Parathyroid adenoma (tissue), 2 donors: ENCODE results near the gene NR2C2.

ENCODE experiments used
- H2AFZ ChIP-seq: fragments of 300-600 bp; sonication (generic); one replicate; pipeline ENCODE4 v1.7.0; 2017; ENCODE audit warnings: antibody characterized with exemption, mild to moderate bottlenecking
- H3K27ac ChIP-seq: fragments of 300-600 bp; sonication (generic); one replicate; pipeline ENCODE4 v1.7.0; 2017
- H3K27me3 ChIP-seq: fragments of 300-600 bp; sonication (generic); one replicate; pipeline ENCODE4 v1.7.0; 2017; ENCODE audit warnings: low read length; ENCODE audit not compliant: control insufficient read depth, insufficient read depth
- H3K36me3 ChIP-seq: fragments of 300-600 bp; sonication (generic); one replicate; pipeline ENCODE4 v1.7.0; 2017; ENCODE audit warnings: low read length; ENCODE audit not compliant: control insufficient read depth, insufficient read depth
- H3K4me1 ChIP-seq: fragments of 300-600 bp; sonication (generic); one replicate; pipeline ENCODE4 v1.7.0; 2017; ENCODE audit warnings: control low read depth
- H3K4me2 ChIP-seq: fragments of 300-600 bp; sonication (generic); one replicate; pipeline ENCODE4 v1.7.0; 2017; ENCODE audit warnings: low read length
- H3K4me3 ChIP-seq: fragments of 300-600 bp; sonication (generic); one replicate; pipeline ENCODE4 v1.7.0; 2017; ENCODE audit warnings: low read depth, low read length
- H3K79me2 ChIP-seq: fragments of 300-600 bp; sonication (generic); one replicate; pipeline ENCODE4 v1.7.0; 2017; ENCODE audit warnings: control low read depth
- H3K9ac ChIP-seq: fragments of 300-600 bp; sonication (generic); one replicate; pipeline ENCODE4 v1.7.0; 2017; ENCODE audit warnings: mild to moderate bottlenecking
- H3K9me3 ChIP-seq: fragments of 300-600 bp; sonication (generic); one replicate; pipeline ENCODE4 v1.7.0; 2017; ENCODE audit warnings: low read length; ENCODE audit not compliant: control insufficient read depth
- CTCF ChIP-seq: fragments of 300-600 bp; sonication (generic); IDR thresholded peaks from one replicate; pipeline ENCODE4 v1.7.0; 2017; ENCODE audit warnings: antibody characterized with exemption, mild to moderate bottlenecking
- donor health status: primary hyperparathyroidism.

Gene NR2C2

GRCh38 chr3:15023249-15023648, 75.9 kb downstream of the NR2C2 start:
- no peak overlapping the region for H3K27ac ChIP-seq
- no peaks in the 10 kb centered on the region for H3K9me3 ChIP-seq
- no peak overlapping the region for H3K4me3 ChIP-seq
- no peak overlapping the region for H3K4me2 ChIP-seq
- no peak overlapping the region for H3K9ac ChIP-seq
- TF ChIP-seq CTCF: no peak
- H3K36me3 ChIP-seq: no peaks in the 10 kb centered on the region
- H3K79me2 ChIP-seq: no peaks in the 10 kb centered on the region
- no peaks in the 10 kb centered on the region for H3K4me1 ChIP-seq
- H2AFZ ChIP-seq: no peak overlapping the region
- H3K27me3 ChIP-seq: no peaks in the 10 kb centered on the region

- Histone ChIP-seq H3K4me1 (no peaks in the 10 kb centered on the region), H2AFZ (no peak overlapping the region), H3K9me3 (no peaks in the 10 kb centered on the region), H3K4me2 (no peak overlapping the region), H3K27ac (no peak overlapping the region), H3K9ac (no peak overlapping the region), H3K36me3 (no peaks in the 10 kb centered on the region), H3K27me3 (no peaks in the 10 kb centered on the region), H3K4me3 (no peak overlapping the region), H3K79me2 (no peaks in the 10 kb centered on the region)
- no peak for TF ChIP-seq CTCF
Observed at GRCh38 chr3:15023719-15024118, 76.3 kb downstream of the NR2C2 start.

GRCh38 chr3:15029625-15030024, 82.2 kb downstream of the NR2C2 start:
- Histone ChIP-seq H3K27me3 (no peaks in the 10 kb centered on the region), H3K9me3 (no peaks in the 10 kb centered on the region), H3K4me1 (no peaks in the 10 kb centered on the region), H3K27ac (no peak overlapping the region), H3K4me2 (no peak overlapping the region), H3K79me2 (no peaks in the 10 kb centered on the region), H3K36me3 (no peaks in the 10 kb centered on the region), H2AFZ (no peak overlapping the region), H3K9ac (no peak overlapping the region), H3K4me3 (no peak overlapping the region)
- no peak for TF ChIP-seq CTCF

- Histone ChIP-seq H3K27ac (no peak overlapping the region), H3K9me3 (no peaks in the 10 kb centered on the region), H3K4me3 (no peak overlapping the region), H3K79me2 (no peaks in the 10 kb centered on the region), H2AFZ (no peak overlapping the region), H3K36me3 (no peaks in the 10 kb centered on the region), H3K4me1 (no peaks in the 10 kb centered on the region), H3K9ac (no peak overlapping the region), H3K27me3 (no peaks in the 10 kb centered on the region), H3K4me2 (no peak overlapping the region)
- TF ChIP-seq CTCF: no peak
Observed at GRCh38 chr3:15032650-15033049, 85.3 kb downstream of the NR2C2 start.

GRCh38 chr3:15033103-15033502, 85.7 kb downstream of the NR2C2 start:
- Histone ChIP-seq H3K9me3 (no peaks in the 10 kb centered on the region), H3K4me3 (no peak overlapping the region), H3K4me2 (no peak overlapping the region), H3K27me3 (no peaks in the 10 kb centered on the region), H2AFZ (no peak overlapping the region), H3K9ac (no peak overlapping the region), H3K27ac (no peak overlapping the region), H3K79me2 (no peaks in the 10 kb centered on the region), H3K4me1 (no peaks in the 10 kb centered on the region), H3K36me3 (no peaks in the 10 kb centered on the region)
- TF ChIP-seq CTCF: no peak
